NCI-H524 treated with DMSO at 0.1 percent for 48 hours (cell line): ENCODE data around the gene CCDC18.
"Not testable (repeated sequence)": the region's sequence is repeated elsewhere in the genome, so short reads cannot be mapped to it uniquely, and the experiment has no call there.

Experiments
- DNase-seq: peaks from one replicate; lab custom pipeline; 2025; lab: John Stamatoyannopoulos, UW

CCDC18 gene, protein sequence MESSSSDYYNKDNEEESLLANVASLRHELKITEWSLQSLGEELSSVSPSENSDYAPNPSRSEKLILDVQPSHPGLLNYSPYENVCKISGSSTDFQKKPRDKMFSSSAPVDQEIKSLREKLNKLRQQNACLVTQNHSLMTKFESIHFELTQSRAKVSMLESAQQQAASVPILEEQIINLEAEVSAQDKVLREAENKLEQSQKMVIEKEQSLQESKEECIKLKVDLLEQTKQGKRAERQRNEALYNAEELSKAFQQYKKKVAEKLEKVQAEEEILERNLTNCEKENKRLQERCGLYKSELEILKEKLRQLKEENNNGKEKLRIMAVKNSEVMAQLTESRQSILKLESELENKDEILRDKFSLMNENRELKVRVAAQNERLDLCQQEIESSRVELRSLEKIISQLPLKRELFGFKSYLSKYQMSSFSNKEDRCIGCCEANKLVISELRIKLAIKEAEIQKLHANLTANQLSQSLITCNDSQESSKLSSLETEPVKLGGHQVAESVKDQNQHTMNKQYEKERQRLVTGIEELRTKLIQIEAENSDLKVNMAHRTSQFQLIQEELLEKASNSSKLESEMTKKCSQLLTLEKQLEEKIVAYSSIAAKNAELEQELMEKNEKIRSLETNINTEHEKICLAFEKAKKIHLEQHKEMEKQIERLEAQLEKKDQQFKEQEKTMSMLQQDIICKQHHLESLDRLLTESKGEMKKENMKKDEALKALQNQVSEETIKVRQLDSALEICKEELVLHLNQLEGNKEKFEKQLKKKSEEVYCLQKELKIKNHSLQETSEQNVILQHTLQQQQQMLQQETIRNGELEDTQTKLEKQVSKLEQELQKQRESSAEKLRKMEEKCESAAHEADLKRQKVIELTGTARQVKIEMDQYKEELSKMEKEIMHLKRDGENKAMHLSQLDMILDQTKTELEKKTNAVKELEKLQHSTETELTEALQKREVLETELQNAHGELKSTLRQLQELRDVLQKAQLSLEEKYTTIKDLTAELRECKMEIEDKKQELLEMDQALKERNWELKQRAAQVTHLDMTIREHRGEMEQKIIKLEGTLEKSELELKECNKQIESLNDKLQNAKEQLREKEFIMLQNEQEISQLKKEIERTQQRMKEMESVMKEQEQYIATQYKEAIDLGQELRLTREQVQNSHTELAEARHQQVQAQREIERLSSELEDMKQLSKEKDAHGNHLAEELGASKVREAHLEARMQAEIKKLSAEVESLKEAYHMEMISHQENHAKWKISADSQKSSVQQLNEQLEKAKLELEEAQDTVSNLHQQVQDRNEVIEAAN (N-terminal part only)

DNA sequence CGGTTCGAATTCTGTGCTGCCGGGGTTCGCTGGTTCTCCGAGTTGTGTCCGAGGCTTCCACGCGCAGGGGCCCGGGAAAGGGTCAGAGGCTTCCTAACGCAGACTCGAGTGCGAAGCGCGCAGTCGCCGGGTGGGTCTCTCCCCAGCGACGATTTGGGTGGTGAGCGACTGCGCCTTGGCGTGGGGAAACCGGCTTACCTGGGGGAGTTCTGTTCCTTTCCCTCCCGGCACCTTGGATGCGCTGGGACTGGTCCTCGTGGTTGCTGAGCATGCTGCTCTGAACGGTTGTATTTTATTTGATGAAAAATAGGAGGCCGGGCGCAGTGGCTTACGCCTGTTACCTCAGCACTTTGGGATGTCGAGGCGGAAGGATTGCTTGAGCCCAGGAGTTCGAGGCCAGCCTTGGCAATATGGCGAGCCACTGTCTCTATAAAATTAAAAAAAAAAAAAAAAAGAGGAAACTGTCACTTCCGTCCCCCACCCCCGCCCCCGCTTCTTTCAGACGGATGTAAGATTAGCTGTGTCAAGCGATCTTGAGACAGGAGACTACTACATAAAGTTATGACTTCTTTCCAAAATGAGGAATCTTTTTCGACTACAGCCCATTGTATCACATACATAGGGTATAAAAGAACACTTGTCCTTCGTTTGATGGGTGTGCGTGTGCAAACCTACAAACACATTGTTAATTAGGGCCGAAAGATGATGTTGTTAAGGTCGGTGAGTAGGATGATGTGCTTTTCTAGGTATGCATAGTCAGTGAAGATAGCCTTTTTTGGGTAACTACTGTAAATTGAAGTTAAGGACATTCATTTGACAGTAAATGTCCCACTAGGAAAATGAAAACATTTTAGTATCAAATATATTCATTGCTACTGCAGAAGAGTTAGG is at the start of gene CCDC18:
Gene CCDC18, plus strand, starts transcription at position 2 of the 891 bp plus-strand sequence. CDS start 2,638 bp downstream, outside the sequence.
- DNase-seq, result no peak

GRCh38 chr1:93132638-93133037 is 47.9 kb upstream of the CCDC18 start:
- no peak for DNase-seq

DNA sequence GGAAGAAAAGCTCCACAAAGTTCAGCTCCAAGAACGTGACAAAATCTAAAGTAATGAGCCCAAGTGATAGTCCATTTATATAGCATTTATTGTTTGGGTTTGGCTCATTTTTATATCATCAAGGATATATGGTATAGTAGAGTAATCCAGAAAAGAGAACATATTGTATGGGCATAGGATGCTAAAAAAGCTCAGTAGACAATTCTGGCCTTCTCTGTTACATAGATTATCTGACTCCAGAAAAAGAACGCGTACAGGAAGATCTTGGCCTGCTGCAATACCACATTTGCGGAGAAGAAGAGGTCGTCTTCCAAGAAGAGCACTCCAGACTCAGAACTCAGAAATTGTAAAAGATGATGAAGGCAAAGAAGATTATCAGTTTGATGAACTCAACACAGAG is 44.1 kb upstream of the CCDC18 start:
- no peak for DNase-seq

- DNase-seq, result no peak
Observed at GRCh38 chr1:93137604-93138292, 42.8 kb upstream of the CCDC18 start.

DNA sequence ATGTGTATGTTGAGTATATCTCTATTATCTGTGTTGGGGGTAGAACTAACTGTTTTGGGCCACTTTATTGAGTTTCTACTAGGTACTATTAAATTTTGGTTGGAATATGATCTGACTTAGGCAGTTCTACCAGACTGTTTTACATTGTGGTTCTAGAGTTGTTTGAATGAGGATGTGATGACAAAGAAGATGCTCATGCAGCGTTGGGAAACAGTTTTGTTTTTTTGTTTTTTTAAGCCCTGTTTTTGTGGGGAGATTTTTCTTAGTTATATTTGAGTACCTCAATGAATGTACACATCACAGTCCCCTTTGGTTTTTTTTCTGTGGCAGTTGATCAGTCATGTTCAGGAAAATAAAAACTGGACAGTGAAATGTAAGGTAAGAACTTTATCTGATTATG is 40.4 kb upstream of the CCDC18 start:
- DNase-seq, result no peak

GRCh38 chr1:93142161-93142560 is 38.4 kb upstream of the CCDC18 start:
- no peak for DNase-seq

DNA sequence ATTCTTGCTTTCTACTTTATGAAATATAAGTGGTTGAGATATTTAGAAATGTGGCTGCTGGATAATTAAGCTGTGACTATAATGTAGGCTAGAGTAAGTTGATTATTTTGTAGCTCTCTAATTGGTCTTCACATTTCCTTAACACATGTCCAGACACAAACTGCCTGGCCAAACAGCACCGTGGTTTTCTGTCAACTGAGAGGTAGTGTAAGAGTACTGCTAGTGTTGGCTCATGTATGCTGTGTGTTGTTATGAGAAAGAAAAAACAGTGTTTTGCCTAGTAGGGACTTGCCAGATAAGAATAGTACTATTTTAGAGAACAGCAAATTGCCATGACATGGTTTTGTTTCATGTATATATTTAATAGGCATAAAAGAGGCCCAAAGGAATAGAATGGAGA is 37.4 kb upstream of the CCDC18 start:
- DNase-seq, result no peak

DNA sequence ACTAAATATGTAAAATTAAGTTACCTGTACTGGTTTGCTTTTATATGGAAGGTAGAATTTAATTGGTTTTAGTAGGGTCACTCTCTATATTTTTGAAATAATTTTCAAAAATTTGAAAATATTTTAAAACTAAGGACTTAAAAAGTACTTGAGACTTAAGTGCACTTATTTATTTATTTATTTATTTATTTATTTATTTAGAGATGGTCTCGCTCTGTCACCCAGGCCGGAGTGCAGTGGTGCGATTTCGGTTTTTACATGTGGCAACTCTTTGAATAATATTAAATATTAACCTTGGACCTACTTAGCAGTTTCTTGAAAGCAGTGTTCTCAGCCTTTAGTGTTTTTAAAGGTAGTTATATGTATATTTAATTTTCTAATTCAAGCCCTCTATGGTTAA is 36.8 kb upstream of the CCDC18 start:
- DNase-seq, result no peak

GRCh38 chr1:93148001-93148400 is 32.5 kb upstream of the CCDC18 start:
- DNase-seq, result no peak

DNA sequence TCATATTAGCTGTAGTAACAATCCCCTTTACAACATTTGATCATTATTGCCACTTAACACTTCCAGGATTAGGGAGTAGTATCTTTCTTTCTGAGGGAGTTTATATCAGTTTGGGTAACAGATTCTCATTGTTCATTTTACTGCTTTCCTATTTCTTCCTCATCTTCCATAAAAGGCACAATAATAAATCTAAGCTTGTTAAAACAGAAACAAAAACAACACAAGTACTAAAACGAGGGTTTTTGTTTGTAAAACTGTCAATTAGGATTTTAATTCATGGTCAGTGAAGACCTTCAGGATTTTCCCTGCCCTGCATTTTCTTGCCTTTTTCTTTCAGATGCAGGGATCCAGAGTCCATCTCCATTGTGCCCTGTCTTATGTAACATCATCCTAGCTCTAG is 29.8 kb upstream of the CCDC18 start:
- no peak for DNase-seq

DNA sequence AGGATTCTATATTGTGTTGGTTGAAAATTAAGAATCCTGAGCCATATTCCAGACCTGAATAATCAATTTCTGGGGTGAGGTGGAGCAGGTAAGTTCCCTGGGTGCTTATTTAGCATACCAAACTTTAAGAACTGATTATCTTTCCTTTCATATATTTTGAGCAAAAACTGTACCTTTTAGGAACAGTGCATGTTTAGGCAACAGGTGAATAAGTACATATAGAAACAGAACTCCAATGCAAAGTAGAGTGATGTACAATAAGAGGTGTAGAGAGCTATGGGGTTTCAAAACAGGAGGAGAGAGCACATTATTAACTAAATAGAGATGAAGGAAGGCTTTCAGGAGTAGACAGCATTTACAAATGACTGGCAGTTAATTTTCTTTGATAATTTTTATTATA is 29.1 kb upstream of the CCDC18 start:
- DNase-seq, result no peak

- no peak for DNase-seq
Observed at GRCh38 chr1:93152835-93153234, 27.7 kb upstream of the CCDC18 start.

GRCh38 chr1:93154898-93155297 is 25.6 kb upstream of the CCDC18 start:
- no peak for DNase-seq

- DNase-seq, result no peak
Observed at GRCh38 chr1:93155335-93155734, 25.2 kb upstream of the CCDC18 start.

GRCh38 chr1:93159337-93159736 is 21.2 kb upstream of the CCDC18 start:
- DNase-seq, result no peak

DNA sequence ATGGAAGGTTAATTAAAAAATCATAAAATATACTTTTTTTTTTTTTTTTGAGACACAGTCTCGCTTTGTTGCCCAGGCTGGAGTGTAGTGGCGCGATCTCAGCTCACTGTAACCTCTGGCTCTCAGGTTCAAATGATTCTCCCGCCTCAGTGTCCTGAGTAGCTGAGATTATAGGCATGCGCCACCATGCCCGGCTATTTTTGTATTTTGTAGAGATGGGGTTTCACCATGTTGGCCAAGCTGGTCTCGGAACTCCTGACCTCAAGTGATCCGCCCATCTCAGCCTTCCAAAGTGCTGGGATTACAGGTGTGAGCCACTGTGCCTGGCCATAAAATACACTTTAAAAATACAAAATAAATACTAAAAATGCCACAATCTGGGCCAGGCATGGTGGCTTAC is 17.2 kb upstream of the CCDC18 start:
- not testable (repeated sequence) for DNase-seq

GRCh38 chr1:93164816-93165215 is 15.7 kb upstream of the CCDC18 start:
- DNase-seq, result no peak

GRCh38 chr1:93165895-93166294 is 14.6 kb upstream of the CCDC18 start:
- DNase-seq, result not testable (repeated sequence)

- no peak for DNase-seq
Observed at GRCh38 chr1:93167006-93167405, 13.5 kb upstream of the CCDC18 start.

DNA sequence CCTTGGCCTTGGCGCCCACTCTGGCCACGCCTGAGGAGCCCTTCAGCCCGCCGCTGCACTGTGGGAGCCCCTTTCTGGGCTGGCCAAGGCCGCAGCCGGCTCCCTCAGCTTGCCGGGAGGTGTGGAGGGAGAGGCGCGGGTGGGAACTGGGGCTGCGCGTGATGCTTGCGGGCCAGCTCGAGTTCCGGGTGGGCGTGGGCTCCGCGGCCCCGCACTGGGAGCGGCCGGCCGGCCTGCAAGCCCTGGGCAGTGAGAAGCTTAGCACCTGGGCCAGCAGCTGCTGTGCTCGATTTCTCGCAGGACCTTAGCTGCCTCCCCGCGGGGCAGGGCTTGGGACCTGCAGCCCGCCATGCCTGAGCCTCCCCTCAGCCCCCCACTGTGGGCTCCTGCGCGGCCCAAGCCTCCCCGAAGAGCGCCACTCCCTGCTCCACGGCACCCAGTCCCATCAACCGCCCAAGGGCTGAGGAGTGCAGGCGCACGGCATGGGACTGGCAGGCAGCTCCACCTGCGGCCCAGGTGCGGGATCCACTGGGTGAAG is 10.3 kb upstream of the CCDC18 start:
- not testable (repeated sequence) for DNase-seq
